Gastrocnemius medialis (tissue), 4 donors: Measurements from ENCODE around the gene DKKL1. TPM values are rescaled to one million over a fixed set of nuclear protein-coding genes. Genes with fewer than 3 reads are reported as not detected.

Experiments used
- ATAC-seq, 2 donors: fragments of 150-250 bp; one replicate each; pipeline ENCODE4 v1.9.1; 2016
- DNase-seq, 2 donors: peaks; one replicate each; pipeline ENCODE4 v3.0.0-alpha.2; 2019
- H3K27ac ChIP-seq, 4 donors: fragments of 200-600 bp; sonication (generic); 1 replicate in 1 of 4; 2 replicates in 3 of 4; pipeline ENCODE4 v1.5.1; 2016 to 2018; ENCODE audit warnings: mild to moderate bottlenecking in 2 of 4, moderate library complexity in 1 of 4
- H3K27me3 ChIP-seq, 3 donors: fragments of 200-600 bp; sonication (generic) in 2 of 3; 1 replicate in 1 of 3; 2 replicates in 2 of 3; pipeline versions ENCODE4 v1.5.1 to v1.6.0; 2016 to 2019; ENCODE audit warnings: mild to moderate bottlenecking in 1 of 3, moderate library complexity in 1 of 3
- H3K36me3 ChIP-seq, 2 donors: fragments of 200-600 bp; sonication (generic) in 1 of 2; one replicate each; pipeline ENCODE4 v1.5.1; 2017 to 2018
- H3K4me1 ChIP-seq, 2 donors: fragments of 200-600 bp; sonication (generic) in 1 of 2; one replicate each; pipeline ENCODE4 v1.5.1; 2016 to 2017; ENCODE audit warnings: mild to moderate bottlenecking in 2 of 2
- H3K4me3 ChIP-seq, 4 donors: fragments of 200-600 bp; sonication (generic) in 3 of 4; 1 replicate in 1 of 4; 2 replicates in 3 of 4; pipeline ENCODE4 v1.5.1; 2016 to 2019; ENCODE audit warnings: mild to moderate bottlenecking in 2 of 4
- H3K9me3 ChIP-seq, 3 donors: fragments of 200-600 bp; sonication (generic) in 2 of 3; 1 replicate in 1 of 3; 2 replicates in 2 of 3; pipeline ENCODE4 v1.5.1; 2016 to 2019
- POLR2A ChIP-seq, 2 donors: fragments of 450-650 bp; IDR thresholded peaks; one replicate each; pipeline ENCODE4 v1.6.1; 2017; ENCODE audit warnings: antibody characterized with exemption in 2 of 2, mild to moderate bottlenecking in 2 of 2, moderate library complexity in 2 of 2
- in situ Hi-C, 4 donors: fragments of 200-750 bp; cut with MboI; loops; one replicate each; pipeline versions ENCODE4 v1.15.0 to v1.8.0; 2017; ENCODE audit warnings: low sequenced_read_pairs in 4 of 4
- intact Hi-C: fragments of 100-400 bp; cut with DNase I; formaldehyde crosslinking; loops from one replicate; pipeline ENCODE4 v1.15.1; 2023; ENCODE audit warnings: low total_unique reads
- total RNA-seq, 4 donors: library from RNA; depleted of rRNA; stranded (reverse); fragments of >200 nt; gene quantifications; one replicate each; pipeline versions ENCODE4 v1.1.0 to v1.2.3, GENCODE V29; 2016
- TF ChIP-seq, protein P1 (sequence below), 5 experiments: fragments of 450-650 bp in 3 of 5; fragments of 200-600 bp in 2 of 5; sonication (generic) in 2 of 5; IDR thresholded peaks in 4 of 5; conservative IDR thresholded peaks in 1 of 5; 1 replicate in 4 of 5; 2 replicates in 1 of 5; pipeline ENCODE4 v1.5.1; 2016 to 2019; ENCODE audit warnings: antibody characterized with exemption in 5 of 5, mild to moderate bottlenecking in 3 of 5, moderate library complexity in 3 of 5

DKKL1 gene
- total RNA-seq, 4 donors from 2014 or later = not detected

DNA sequence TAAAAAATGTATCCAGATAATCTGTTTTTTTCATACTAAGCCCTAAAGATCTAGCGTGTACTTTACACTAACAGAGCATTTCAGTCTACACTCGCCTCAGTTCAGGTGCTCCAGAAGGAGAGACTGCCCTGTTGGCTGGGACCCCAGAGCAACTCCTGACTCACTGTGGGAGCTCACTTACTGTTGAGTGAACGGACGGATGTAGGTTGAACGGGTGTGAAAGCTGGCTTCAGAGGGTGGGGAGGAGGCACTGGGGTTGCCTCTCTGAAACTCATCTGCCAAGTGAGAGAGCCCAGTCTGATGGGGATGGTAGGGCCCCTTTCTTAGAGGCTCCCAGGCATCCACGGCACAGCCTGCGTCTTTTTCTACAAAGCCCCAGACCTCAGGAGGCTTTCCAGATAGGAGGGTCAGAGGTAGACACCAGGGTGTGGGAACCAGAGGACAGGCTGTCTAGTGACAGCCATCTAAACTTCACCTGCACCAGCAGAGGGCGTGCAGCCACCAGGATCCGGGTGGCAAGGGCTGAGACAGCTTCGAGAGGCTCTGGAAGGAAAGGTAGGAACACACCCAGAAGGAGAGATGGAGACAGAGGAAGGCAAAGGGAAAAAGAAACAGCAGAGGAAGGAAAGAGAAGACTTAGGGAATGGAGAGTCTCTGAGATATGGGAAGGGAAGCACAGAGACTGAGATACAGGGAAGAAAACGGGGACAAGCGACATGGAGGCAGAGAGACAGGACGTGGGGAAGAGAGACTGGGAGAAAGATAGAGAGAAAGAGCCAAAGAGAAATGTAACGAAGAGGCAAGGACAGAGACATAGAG lies 28.1 kb downstream of the DKKL1 start:
- DNase-seq (peak; percentile 62 to 63), ATAC-seq (peak; percentile 88 to 91)
- no peaks in the 10 kb centered on the region for H3K36me3 ChIP-seq
- TF ChIP-seq, protein P1, sequence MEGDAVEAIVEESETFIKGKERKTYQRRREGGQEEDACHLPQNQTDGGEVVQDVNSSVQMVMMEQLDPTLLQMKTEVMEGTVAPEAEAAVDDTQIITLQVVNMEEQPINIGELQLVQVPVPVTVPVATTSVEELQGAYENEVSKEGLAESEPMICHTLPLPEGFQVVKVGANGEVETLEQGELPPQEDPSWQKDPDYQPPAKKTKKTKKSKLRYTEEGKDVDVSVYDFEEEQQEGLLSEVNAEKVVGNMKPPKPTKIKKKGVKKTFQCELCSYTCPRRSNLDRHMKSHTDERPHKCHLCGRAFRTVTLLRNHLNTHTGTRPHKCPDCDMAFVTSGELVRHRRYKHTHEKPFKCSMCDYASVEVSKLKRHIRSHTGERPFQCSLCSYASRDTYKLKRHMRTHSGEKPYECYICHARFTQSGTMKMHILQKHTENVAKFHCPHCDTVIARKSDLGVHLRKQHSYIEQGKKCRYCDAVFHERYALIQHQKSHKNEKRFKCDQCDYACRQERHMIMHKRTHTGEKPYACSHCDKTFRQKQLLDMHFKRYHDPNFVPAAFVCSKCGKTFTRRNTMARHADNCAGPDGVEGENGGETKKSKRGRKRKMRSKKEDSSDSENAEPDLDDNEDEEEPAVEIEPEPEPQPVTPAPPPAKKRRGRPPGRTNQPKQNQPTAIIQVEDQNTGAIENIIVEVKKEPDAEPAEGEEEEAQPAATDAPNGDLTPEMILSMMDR (IDR thresholded peaks at IDR 0.05 in 4 of 5, conservative IDR thresholded peaks at IDR 0.05 in 1 of 5) = peak; percentile 60 to 79 (median 75)
- no peak for TF ChIP-seq POLR2A (IDR thresholded peaks at IDR 0.05)
- peaks cover 0 to 14% (median 7%) of the 10 kb centered on the region in 3 donors for H3K27me3 ChIP-seq
- no peaks in the 10 kb centered on the region for H3K4me1 ChIP-seq
- no peak overlapping the region for H3K27ac ChIP-seq
- intact Hi-C loops (loop anchor here (1.0 kb wide), 1 partner anchor 52 kb away; no protein-coding TSS in a partner anchor), in situ Hi-C loops (loop anchor here in 3 of 4 donors (5.0 to 25.0 kb wide), 4 partner anchors 51 to 146 kb away; partner anchors contain the start of genes SLC17A7 (in 2 of the 3) and RCN3 (in 1 of the 3))
- no peaks in the 10 kb centered on the region for H3K9me3 ChIP-seq
- H3K4me3 ChIP-seq = no peak overlapping the region

DNA sequence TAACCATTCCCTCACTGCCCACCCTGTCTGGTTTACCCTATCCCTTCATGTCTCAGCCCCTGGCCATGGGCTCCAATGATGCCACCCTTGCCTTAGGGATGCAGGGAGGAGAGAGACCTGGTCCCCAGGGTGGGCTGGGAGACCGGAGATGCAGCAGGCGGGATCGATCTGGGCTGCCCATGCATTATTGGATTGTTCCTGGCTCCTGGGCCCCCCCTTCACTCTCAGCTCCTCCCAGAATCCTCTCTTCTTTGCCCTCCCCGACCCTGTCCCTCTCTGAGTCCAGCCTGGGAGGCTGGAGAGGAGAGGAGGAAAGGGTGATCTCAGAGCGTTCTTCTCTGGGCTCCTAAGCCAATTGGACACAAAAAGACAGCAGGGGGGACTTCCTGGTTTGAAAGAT lies 30.2 kb downstream of the DKKL1 start:
- H3K27ac ChIP-seq = no peak overlapping the region
- ATAC-seq (no peak), DNase-seq (no peak)
- H3K36me3 ChIP-seq = no peaks in the 10 kb centered on the region
- no peak overlapping the region for H3K4me3 ChIP-seq
- no peaks in the 10 kb centered on the region for H3K9me3 ChIP-seq
- intact Hi-C loops (no loop called here), in situ Hi-C loops (loop anchor here in 3 of 4 donors (5.0 to 25.0 kb wide), 4 partner anchors 48 to 143 kb away; partner anchors contain the start of genes SLC17A7 (in 2 of the 3) and RCN3 (in 1 of the 3))
- TF ChIP-seq, protein P1 (IDR thresholded peaks at IDR 0.05 in 4 of 5, conservative IDR thresholded peaks at IDR 0.05 in 1 of 5) = no peak
- no peak for TF ChIP-seq POLR2A (IDR thresholded peaks at IDR 0.05)
- no peaks in the 10 kb centered on the region for H3K4me1 ChIP-seq
- peaks cover 2 to 5% (median 5%) of the 10 kb centered on the region in 3 donors for H3K27me3 ChIP-seq

DNA sequence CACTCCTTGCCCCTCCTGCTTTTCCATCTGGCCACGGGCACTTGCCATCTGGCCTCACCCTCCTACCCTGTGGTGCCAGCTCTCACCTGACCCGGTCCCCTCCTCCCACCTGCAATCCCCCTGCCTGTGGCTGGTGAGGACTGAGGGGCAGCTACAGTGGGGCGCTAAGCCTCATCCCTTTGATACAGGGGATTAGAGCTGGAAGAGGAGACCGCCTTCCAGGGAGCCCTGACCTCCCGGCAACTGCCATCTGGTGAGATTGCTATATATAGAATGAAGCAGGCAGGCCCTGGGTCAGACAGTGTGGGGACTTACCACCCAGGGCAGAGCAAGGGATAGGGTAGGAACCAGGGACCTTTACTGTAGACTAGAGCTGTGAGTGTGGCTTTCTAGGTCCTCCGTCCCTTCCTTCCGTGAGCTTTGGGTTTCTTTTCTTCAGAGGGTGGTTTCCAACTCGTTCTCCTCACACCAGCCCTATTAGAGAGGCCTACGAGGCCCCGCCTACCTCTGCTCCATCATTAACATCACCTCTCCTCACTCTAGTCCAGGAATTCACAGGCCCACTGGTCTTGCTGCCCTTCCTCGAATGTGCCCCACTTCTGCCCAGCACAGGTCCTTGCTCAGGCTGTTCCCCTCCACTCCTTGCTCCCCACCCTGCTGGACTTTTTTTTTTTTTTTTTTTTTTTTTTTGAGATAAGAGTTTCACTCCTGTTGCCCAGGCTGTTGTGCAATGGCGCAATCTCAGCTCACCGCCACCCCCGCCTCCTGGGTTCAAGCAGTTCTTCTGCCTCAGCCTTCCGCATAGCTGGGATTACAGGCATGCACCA lies 32.1 kb downstream of the DKKL1 start:
- Histone ChIP-seq H3K4me3 (no peak overlapping the region), H3K9me3 (no peaks in the 10 kb centered on the region), H3K27me3 (peaks cover 0 to 5% (median 2%) of the 10 kb centered on the region in 3 donors), H3K27ac (no peak overlapping the region), H3K36me3 (no peaks in the 10 kb centered on the region), H3K4me1 (no peaks in the 10 kb centered on the region)
- DNase-seq = no peak
- intact Hi-C loops (no loop called here), in situ Hi-C loops (loop anchor here in 2 of 4 donors (10.0 to 25.0 kb wide), 2 partner anchors 49 to 142 kb away; partner anchors contain the start of genes RCN3 (in 1 of the 2) and SLC17A7 (in 1 of the 2))
- no peak for ATAC-seq
- TF ChIP-seq, protein P1 (IDR thresholded peaks at IDR 0.05 in 4 of 5, conservative IDR thresholded peaks at IDR 0.05 in 1 of 5) = no peak
- no peak for TF ChIP-seq POLR2A (IDR thresholded peaks at IDR 0.05)

DNA sequence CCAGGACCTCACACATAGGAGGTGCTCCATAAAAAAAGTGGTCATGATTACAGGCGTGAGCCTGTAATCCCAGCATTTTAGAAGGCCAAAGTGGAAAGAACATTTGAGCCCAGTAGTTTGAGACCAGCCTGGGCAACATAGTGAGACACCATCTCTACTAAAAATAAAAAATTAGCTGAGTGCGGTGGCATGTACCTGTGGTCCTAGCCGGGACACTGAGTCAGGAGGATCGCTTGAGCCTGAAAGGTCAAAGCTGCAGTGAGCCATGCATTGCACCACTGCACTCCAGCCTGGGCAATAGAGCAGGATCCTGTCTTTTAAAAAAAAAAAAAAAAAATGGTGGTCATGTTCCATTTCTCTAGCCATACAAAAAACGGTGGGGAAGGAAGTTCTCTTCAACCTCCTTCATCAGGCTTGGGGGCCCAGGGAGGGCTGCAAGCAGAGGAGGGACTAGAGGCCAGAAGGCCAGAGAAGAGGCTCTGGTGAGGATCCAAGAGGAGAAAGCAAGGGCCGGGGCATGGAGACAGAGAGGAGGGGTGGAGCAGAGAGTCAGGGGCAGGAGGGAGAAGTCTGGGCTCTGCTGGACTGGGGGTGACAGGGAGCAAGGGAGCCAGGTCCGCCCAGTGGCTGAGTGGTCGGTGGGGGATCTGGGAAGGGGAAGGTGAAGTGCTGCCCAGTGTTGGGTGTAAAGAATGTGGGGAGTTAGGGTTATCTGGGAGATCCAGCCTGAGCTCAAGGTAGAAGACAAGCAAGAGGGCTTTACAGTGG lies 33.2 kb downstream of the DKKL1 start:
- H3K4me3 ChIP-seq = no peak overlapping the region
- ATAC-seq (no peak), DNase-seq (no peak)
- TF ChIP-seq, protein P1 (IDR thresholded peaks at IDR 0.05 in 4 of 5, conservative IDR thresholded peaks at IDR 0.05 in 1 of 5) = no peak
- no peak for TF ChIP-seq POLR2A (IDR thresholded peaks at IDR 0.05)
- in situ Hi-C loops = loop anchor here in 2 of 4 donors (10.0 to 25.0 kb wide), 2 partner anchors 48 to 140 kb away; partner anchors contain the start of genes RCN3 (in 1 of the 2) and SLC17A7 (in 1 of the 2)
- no peaks in the 10 kb centered on the region for H3K9me3 ChIP-seq
- H3K27ac ChIP-seq = no peak overlapping the region
- H3K27me3 ChIP-seq = peaks cover 0 to 5% (median 2%) of the 10 kb centered on the region in 3 donors
- intact Hi-C loops = no loop called here
- H3K4me1 ChIP-seq = no peaks in the 10 kb centered on the region
- no peaks in the 10 kb centered on the region for H3K36me3 ChIP-seq
